H1 (cell line): Measurements from ENCODE around the gene XPOT. TPM values are rescaled to one million over a fixed set of nuclear protein-coding genes. Genes with fewer than 3 reads are reported as not detected.

Source experiments
- CTCF ChIA-PET: fragments of 300-600 bp; sonication (Branson Sonifier 250); formaldehyde crosslinking; loops from one replicate; lab custom pipeline; 2021; ENCODE audit not compliant: partially characterized antibody; lab: Charles Lee
- POLR2A ChIA-PET: fragments of 300-600 bp; sonication (Branson Sonifier 250); formaldehyde crosslinking; loops from one replicate; lab custom pipeline; 2021; ENCODE audit warnings: inconsistent platforms; ENCODE audit not compliant: partially characterized antibody; lab: Charles Lee
- DNase-seq, 2 experiments: peaks; one replicate each; pipeline versions ENCODE4 v3.0.0 to v3.0.0-alpha.2; 2010 to 2022; ENCODE audit warnings: low spot score in 2 of 2, low read depth in 1 of 2, mixed read lengths in 1 of 2
- FAIRE-seq: peaks from 2 replicates; lab custom pipeline; 2011; peaks lifted over from hg19 to GRCh38; lab: Jason Lieb, UNC
- H2AFZ ChIP-seq: 2 replicates; pipeline ENCODE4 v1.8.1; 2012; ENCODE audit warnings: low read length, inconsistent platforms
- H2AK5ac ChIP-seq: 2 replicates; pipeline ENCODE4 v1.6.1; 2013; ENCODE audit warnings: low read depth, low read length
- H2BK120ac ChIP-seq: replicated peaks from 2 replicates; pipeline ENCODE3; 2013; ENCODE audit warnings: low read depth, low read length, inconsistent platforms
- H2BK12ac ChIP-seq: 2 replicates; pipeline ENCODE4 v1.6.1; 2013; ENCODE audit warnings: low read depth, low read length
- H2BK15ac ChIP-seq: 2 replicates; pipeline ENCODE4 v1.6.1; 2013; ENCODE audit warnings: low read length
- H2BK20ac ChIP-seq: 2 replicates; pipeline ENCODE4 v1.6.1; 2013; ENCODE audit warnings: low read length
- H2BK5ac ChIP-seq: 2 replicates; pipeline ENCODE4 v1.6.1; 2013; ENCODE audit warnings: low read depth, low read length
- H3K14ac ChIP-seq: 2 replicates; pipeline ENCODE4 v1.6.1; 2013; ENCODE audit warnings: inconsistent platforms; ENCODE audit not compliant: insufficient read length
- H3K18ac ChIP-seq: 2 replicates; pipeline ENCODE4 v1.6.1; 2013; ENCODE audit warnings: low read length; ENCODE audit errors: extremely low read depth
- H3K23ac ChIP-seq: 2 replicates; pipeline ENCODE4 v1.6.1; 2013; ENCODE audit warnings: inconsistent platforms; ENCODE audit not compliant: insufficient read length
- H3K23me2 ChIP-seq: 2 replicates; pipeline ENCODE4 v1.6.1; 2013; ENCODE audit warnings: low read depth, low read length
- H3K27ac ChIP-seq: 2 replicates; pipeline ENCODE4 v1.6.1; 2011; ENCODE audit warnings: low read depth, low read length, inconsistent platforms
- H3K27me3 ChIP-seq, 4 experiments: replicated peaks in 1 of 4; 1 replicate in 1 of 4; 2 replicates in 3 of 4; pipeline versions ENCODE4 v1.6.1 to v1.8.1; 2011 to 2013; ENCODE audit warnings: low read length in 3 of 4, mild to moderate bottlenecking in 3 of 4, inconsistent platforms in 2 of 4, mixed read lengths in 2 of 4, moderate library complexity in 1 of 4; ENCODE audit not compliant: control insufficient read depth in 3 of 4, insufficient read depth in 3 of 4; ENCODE audit errors: extremely low read depth in 1 of 4
- H3K36me3 ChIP-seq, 4 experiments: 2 replicates each; pipeline versions ENCODE4 v1.6.1 to v1.8.1; 2011 to 2013; ENCODE audit warnings: mild to moderate bottlenecking in 4 of 4, low read length in 3 of 4, moderate library complexity in 2 of 4, control low read depth in 1 of 4, inconsistent platforms in 1 of 4; ENCODE audit not compliant: insufficient read depth in 4 of 4, control insufficient read depth in 2 of 4
- H3K4ac ChIP-seq: replicated peaks from 2 replicates; pipeline ENCODE3; 2013; ENCODE audit warnings: low read length, low read depth, mixed read lengths, inconsistent platforms; ENCODE audit not compliant: insufficient read length
- H3K4me1 ChIP-seq, 4 experiments: replicated peaks in 1 of 4; 1 replicate in 1 of 4; 2 replicates in 3 of 4; pipeline versions ENCODE4 v1.6.1 to v1.8.1; 2011 to 2013; ENCODE audit warnings: low read length in 3 of 4, inconsistent platforms in 2 of 4, mixed read lengths in 1 of 4; ENCODE audit not compliant: insufficient read depth in 4 of 4, control insufficient read depth in 3 of 4
- H3K4me2 ChIP-seq, 2 experiments: 2 replicates each; pipeline versions ENCODE4 v1.6.1 to v1.8.1; 2011 to 2013; ENCODE audit warnings: low read depth in 2 of 2, low read length in 2 of 2, control low read depth in 1 of 2, inconsistent platforms in 1 of 2, mild to moderate bottlenecking in 1 of 2; ENCODE audit not compliant: insufficient read depth in 1 of 2
- H3K4me3 ChIP-seq, 4 experiments: fragments of 200-600, 300-600 bp in 1 of 4; sonication (generic), shearing (Covaris generic), sonication (Bioruptor Twin) in 1 of 4; 2 replicates each; pipeline versions ENCODE4 v1.5.1 to v1.8.1; 2011 to 2016; ENCODE audit warnings: low read length in 4 of 4, low read depth in 3 of 4, control low read depth in 2 of 4, inconsistent platforms in 2 of 4, mild to moderate bottlenecking in 2 of 4, mixed read lengths in 1 of 4, moderate library complexity in 1 of 4; ENCODE audit not compliant: insufficient read depth in 2 of 4; ENCODE audit errors: extremely low read depth in 1 of 4
- H3K56ac ChIP-seq: replicated peaks from 2 replicates; pipeline ENCODE3; 2013; ENCODE audit warnings: low read depth, mild to moderate bottlenecking, mixed read lengths, low read length, inconsistent platforms; ENCODE audit not compliant: insufficient read length
- H3K79me1 ChIP-seq: 2 replicates; pipeline ENCODE4 v1.6.1; 2013; ENCODE audit warnings: low read depth, low read length, control low read depth
- H3K79me2 ChIP-seq, 2 experiments: 2 replicates each; pipeline versions ENCODE4 v1.6.1 to v1.8.1; 2012 to 2013; ENCODE audit warnings: low read length in 2 of 2, mild to moderate bottlenecking in 2 of 2, inconsistent platforms in 1 of 2; ENCODE audit not compliant: insufficient read depth in 2 of 2, control insufficient read depth in 1 of 2
- H3K9ac ChIP-seq, 4 experiments: replicated peaks in 1 of 4; 1 replicate in 1 of 4; 2 replicates in 3 of 4; pipeline versions ENCODE4 v1.6.1 to v1.8.1; 2011 to 2013; ENCODE audit warnings: low read depth in 3 of 4, low read length in 3 of 4, control low read depth in 2 of 4, mild to moderate bottlenecking in 2 of 4, moderate library complexity in 2 of 4, inconsistent platforms in 1 of 4; ENCODE audit errors: extremely low read depth in 1 of 4
- H3K9me3 ChIP-seq, 2 experiments: 2 replicates each; pipeline versions ENCODE4 v1.6.1 to v1.8.1; 2012 to 2013; ENCODE audit warnings: mild to moderate bottlenecking in 2 of 2, moderate library complexity in 2 of 2, control low read depth in 1 of 2, inconsistent platforms in 1 of 2, low read depth in 1 of 2, low read length in 1 of 2, mixed read lengths in 1 of 2; ENCODE audit not compliant: insufficient read depth in 2 of 2
- H4K20me1 ChIP-seq, 2 experiments: replicated peaks in 1 of 2; 2 replicates each; pipeline versions ENCODE3 to v1.8.1; 2011 to 2013; ENCODE audit warnings: inconsistent platforms in 2 of 2, low read length in 2 of 2, mild to moderate bottlenecking in 1 of 2; ENCODE audit not compliant: insufficient read depth in 2 of 2, control insufficient read depth in 1 of 2
- H4K5ac ChIP-seq: 2 replicates; pipeline ENCODE4 v1.6.1; 2013; ENCODE audit warnings: low read length, low read depth, mixed read lengths, inconsistent platforms; ENCODE audit not compliant: insufficient read length
- H4K8ac ChIP-seq: 2 replicates; pipeline ENCODE4 v1.8.0; 2013; ENCODE audit warnings: mild to moderate bottlenecking, moderate library complexity, low read length, inconsistent platforms; ENCODE audit not compliant: insufficient read depth; ENCODE audit errors: extremely low read depth
- H4K91ac ChIP-seq: replicated peaks from 2 replicates; pipeline ENCODE3; 2013; ENCODE audit warnings: low read length, mixed read lengths, inconsistent platforms; ENCODE audit not compliant: insufficient read length
- CEBPB ChIP-seq: IDR thresholded peaks from 2 replicates; pipeline ENCODE4 v1.6.1; 2012; ENCODE audit warnings: low read depth, low read length
- CREB1 ChIP-seq: IDR thresholded peaks from 2 replicates; pipeline ENCODE4 v1.6.1; 2012; ENCODE audit warnings: inconsistent platforms
- JUN ChIP-seq: IDR thresholded peaks from 2 replicates; pipeline ENCODE4 v1.6.1; 2011; ENCODE audit warnings: low read depth, mild to moderate bottlenecking, improper control_type of control experiment, low read length
- MAFK ChIP-seq: IDR thresholded peaks from 2 replicates; pipeline ENCODE4 v1.6.1; 2012; ENCODE audit warnings: low read depth, mild to moderate bottlenecking, improper control_type of control experiment, low read length
- NRF1 ChIP-seq: IDR thresholded peaks from 2 replicates; pipeline ENCODE4 v1.6.1; 2011; ENCODE audit warnings: mild to moderate bottlenecking, low read depth, low read length, improper control_type of control experiment
- SIX5 ChIP-seq: IDR thresholded peaks from 2 replicates; pipeline ENCODE4 v1.6.1; 2011; ENCODE audit warnings: mild to moderate bottlenecking, low read depth, low read length
- SP1 ChIP-seq: IDR thresholded peaks from 2 replicates; pipeline ENCODE4 v1.6.1; 2011; ENCODE audit warnings: low read depth, low read length
- SP4 ChIP-seq: IDR thresholded peaks from 2 replicates; pipeline ENCODE4 v1.6.1; 2012; ENCODE audit warnings: low read length, inconsistent platforms
- TAF7 ChIP-seq: optimal IDR thresholded peaks from 2 replicates; pipeline ENCODE3; 2011; ENCODE audit warnings: low read depth, mild to moderate bottlenecking, inconsistent platforms, low read length, moderate library complexity, borderline replicate concordance
- TBP ChIP-seq: IDR thresholded peaks from 2 replicates; pipeline ENCODE4 v1.6.1; 2011; ENCODE audit warnings: low read depth, low read length, improper control_type of control experiment
- ZNF274 ChIP-seq: IDR thresholded peaks from 2 replicates; pipeline ENCODE4 v1.7.0; 2012; ENCODE audit warnings: low read length, borderline replicate concordance; ENCODE audit errors: extremely low read depth
- WGBS, 2 experiments: shearing (Covaris generic) in 1 of 2; methylation state at CpG; one replicate each; pipeline versions ENCODE4 v1.1.6 to v1.1.7; 2013 to 2015; ENCODE audit warnings: low lambda C conversion rate in 2 of 2, mixed read lengths in 2 of 2, inconsistent platforms in 1 of 2, low coverage in 1 of 2, missing lambda C conversion rate in 1 of 2; ENCODE audit not compliant: insufficient replicate concordance in 2 of 2, insufficient coverage in 1 of 2, insufficient read length in 1 of 2; ENCODE audit errors: extremely low coverage in 1 of 2, missing lambda C conversion rate in 1 of 2; 5-methylcytosine and 5-hydroxymethylcytosine counted together
- polyA plus RNA-seq, 7 experiments: library from polyadenylated mRNA; depleted of rRNA in 3 of 7; stranded (reverse) in 5 of 7; unstranded in 2 of 7; fragments of >200 nt in 5 of 7; fragments of 200-250 nt in 2 of 7; gene quantifications; 1 replicate in 5 of 7; 2 replicates in 1 of 7; 4 replicates in 1 of 7; pipeline versions ENCODE4 v1.2.1 to v1.2.3, GENCODE V29; 2011 to 2013; ENCODE audit warnings: missing spikeins in 2 of 7, mixed read lengths in 2 of 7
- total RNA-seq: library from RNA; stranded (reverse); fragmentation: NEBNext Ultra II Directional; extraction: Animal tissue kit (Norgen Biotek cat#: 25700); gene quantifications from 2 replicates; pipeline ENCODE4 v1.2.1, GENCODE V29; 2021
- TF ChIP-seq, protein P1 (sequence below): IDR thresholded peaks from 2 replicates; pipeline ENCODE4 v1.6.1; 2011; ENCODE audit warnings: low read length, improper control_type of control experiment

XPOT gene
- total and polyA plus RNA-seq, 2 of the 8 experiments (the other 6 are each of a cell fraction or from before 2014, with no cell fraction given) = 38.8 to 176 TPM

DNA sequence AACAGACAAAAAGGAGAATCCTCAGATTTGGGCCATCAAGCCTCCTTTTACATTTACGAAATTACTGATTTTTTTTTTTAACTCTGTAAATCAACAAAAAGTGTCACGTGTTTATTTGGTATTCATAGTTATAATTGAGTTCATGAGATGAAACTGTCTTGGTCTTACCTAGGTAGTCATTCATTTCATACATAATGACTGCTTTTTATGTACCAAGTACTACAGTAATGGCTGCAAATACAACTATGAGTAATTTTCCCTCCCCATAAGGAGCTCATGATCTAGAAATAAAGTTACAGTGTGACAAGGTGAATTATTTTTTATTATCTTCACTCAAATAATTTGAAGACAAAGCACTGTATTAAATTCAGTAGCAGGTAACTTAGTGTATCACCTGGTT, 41.3 kb downstream of the XPOT start:
- Histone ChIP-seq H3K9ac (no peak overlapping the region), H2BK120ac (no peak overlapping the region), H3K27me3 (no peaks in the 10 kb centered on the region), H3K18ac (no peak overlapping the region), H2AK5ac (no peak overlapping the region), H3K79me1 (no peaks in the 10 kb centered on the region), H3K14ac (no peak overlapping the region), H3K9me3 (no peaks in the 10 kb centered on the region), H4K20me1 (peaks cover 2 to 4% of the 10 kb centered on the region in 2 experiments), H3K27ac (no peak overlapping the region), H3K36me3 (peaks cover 18 to 77% (median 50%) of the 10 kb centered on the region in 4 experiments), H2BK5ac (no peak overlapping the region), H3K79me2 (no peaks in the 10 kb centered on the region), H3K4me1 (peaks cover 0 to 3% (median 3%) of the 10 kb centered on the region in 4 experiments; a peak in 2 of 7 replicates), H4K91ac (no peak overlapping the region), H3K23ac (no peak overlapping the region), H3K23me2 (no peaks in the 10 kb centered on the region), H3K56ac (no peak overlapping the region), H2AFZ (no peak overlapping the region), H3K4me2 (no peak overlapping the region), H2BK12ac (no peak overlapping the region), H2BK20ac (no peak overlapping the region), H3K4ac (no peak overlapping the region), H4K8ac (no peak overlapping the region), H2BK15ac (no peak overlapping the region), H4K5ac (no peak overlapping the region), H3K4me3 (no peak overlapping the region)
- ChIA-PET POLR2A (interaction anchor here (1.0 to 3.0 kb wide), 5 partner anchors 8 to 26 kb away, joined by 3 to 24 read pairs (median 5); no protein-coding TSS in a partner anchor), CTCF (interaction anchor here (0.6 to 1.9 kb wide), 2 partner anchors 9 to 184 kb away, joined by 3 to 8 read pairs; no protein-coding TSS in a partner anchor)
- DNase-seq = no peak
- WGBS, 2 experiments = 82% methylated on average over 2 of the region's 2 CpGs; no CpG with 5 or more reads in 1 of the 2 experiments
- FAIRE-seq = no peak
- no peak for TF ChIP-seq CREB1
- no peak for TF ChIP-seq SP1
- no peak for TF ChIP-seq NRF1
- no peak for TF ChIP-seq SP4
- no peak for TF ChIP-seq ZNF274
- TF ChIP-seq TAF7 = no peak
- no peak for TF ChIP-seq JUN
- no peak for TF ChIP-seq SIX5
- TF ChIP-seq TBP = no peak
- TF ChIP-seq, protein P1, sequence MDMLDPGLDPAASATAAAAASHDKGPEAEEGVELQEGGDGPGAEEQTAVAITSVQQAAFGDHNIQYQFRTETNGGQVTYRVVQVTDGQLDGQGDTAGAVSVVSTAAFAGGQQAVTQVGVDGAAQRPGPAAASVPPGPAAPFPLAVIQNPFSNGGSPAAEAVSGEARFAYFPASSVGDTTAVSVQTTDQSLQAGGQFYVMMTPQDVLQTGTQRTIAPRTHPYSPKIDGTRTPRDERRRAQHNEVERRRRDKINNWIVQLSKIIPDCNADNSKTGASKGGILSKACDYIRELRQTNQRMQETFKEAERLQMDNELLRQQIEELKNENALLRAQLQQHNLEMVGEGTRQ = no peak
- no peak for TF ChIP-seq MAFK
- no peak for TF ChIP-seq CEBPB
